Motor neuron (in vitro differentiated cells): ENCODE data around the gene PLEKHH1. TPM values are rescaled to one million over a fixed set of nuclear protein-coding genes. Genes with fewer than 3 reads are reported as not detected.
"Not testable (repeated sequence)": the region's sequence is repeated elsewhere in the genome, so short reads cannot be mapped to it uniquely, and the experiment has no call there.

ENCODE experiments used
- ATAC-seq, 8 experiments: fragments of 200-7000 bp; cut with Tn5 transposase; replicated peaks in 6 of 8; 2 replicates each; pipeline ENCODE4 v1.8.0; 2021; ENCODE audit warnings: mild to moderate bottlenecking in 8 of 8, moderate library complexity in 8 of 8
- H3K27ac ChIP-seq, 2 donors: fragments of 250-450 bp; sonication (Bioruptor Pico); 2 replicates each; pipeline ENCODE4 v1.9.0; 2021; ENCODE audit warnings: antibody characterized with exemption in 2 of 2, mild to moderate bottlenecking in 2 of 2, moderate library complexity in 1 of 2
- H3K4me1 ChIP-seq, 2 donors: fragments of 250-450 bp; sonication (Bioruptor Pico); replicated peaks in 1 of 2; 2 replicates each; pipeline ENCODE4 v1.6.1; 2021; ENCODE audit warnings: antibody characterized with exemption in 2 of 2, mild to moderate bottlenecking in 2 of 2, moderate library complexity in 1 of 2
- H3K4me3 ChIP-seq, 5 donors: fragments of 250-450 bp; sonication (Bioruptor Pico); 2 replicates each; pipeline ENCODE4 v1.9.0; 2021; ENCODE audit warnings: antibody characterized with exemption in 5 of 5, mild to moderate bottlenecking in 5 of 5, moderate library complexity in 4 of 5
- WGBS, 10 experiments: fragments of 450-650 bp; shearing (Covaris generic); methylation state at CpG; one replicate each; pipeline ENCODE4 v1.0.0; 2022; 5-methylcytosine and 5-hydroxymethylcytosine counted together
- in situ Hi-C, 9 experiments: fragments of 400-800 bp; cut with MboI; loops; one replicate each; pipeline ENCODE4 v1.15.0; 2021; ENCODE audit warnings: low sequenced_read_pairs in 9 of 9, low pct_unique_long_range_greater_than_20kb in 2 of 9; ENCODE audit not compliant: unreplicated experiment in 9 of 9
- total RNA-seq, 8 experiments: library from RNA; unstranded; fragments of 300-600 nt; gene quantifications; 2 replicates each; pipeline versions ENCODE4 v1.2.3 to v1.2.4, GENCODE V29; 2022

The PLEKHH1 gene
- total RNA-seq, 8 experiments from 2014 or later: 1.2 to 11.2 (median 6.0) TPM

GRCh38 chr14:67618617-67619063, 85.5 kb downstream of the PLEKHH1 start:
- peak in 3 of 8 experiments; percentile 23 to 46 (median 24) for ATAC-seq
- in situ Hi-C loops: no loop called here
- Histone ChIP-seq H3K4me1 (peaks cover 7 to 10% of the 10 kb centered on the region in 2 donors), H3K27ac (no peak overlapping the region), H3K4me3 (no peak overlapping the region)

DNA sequence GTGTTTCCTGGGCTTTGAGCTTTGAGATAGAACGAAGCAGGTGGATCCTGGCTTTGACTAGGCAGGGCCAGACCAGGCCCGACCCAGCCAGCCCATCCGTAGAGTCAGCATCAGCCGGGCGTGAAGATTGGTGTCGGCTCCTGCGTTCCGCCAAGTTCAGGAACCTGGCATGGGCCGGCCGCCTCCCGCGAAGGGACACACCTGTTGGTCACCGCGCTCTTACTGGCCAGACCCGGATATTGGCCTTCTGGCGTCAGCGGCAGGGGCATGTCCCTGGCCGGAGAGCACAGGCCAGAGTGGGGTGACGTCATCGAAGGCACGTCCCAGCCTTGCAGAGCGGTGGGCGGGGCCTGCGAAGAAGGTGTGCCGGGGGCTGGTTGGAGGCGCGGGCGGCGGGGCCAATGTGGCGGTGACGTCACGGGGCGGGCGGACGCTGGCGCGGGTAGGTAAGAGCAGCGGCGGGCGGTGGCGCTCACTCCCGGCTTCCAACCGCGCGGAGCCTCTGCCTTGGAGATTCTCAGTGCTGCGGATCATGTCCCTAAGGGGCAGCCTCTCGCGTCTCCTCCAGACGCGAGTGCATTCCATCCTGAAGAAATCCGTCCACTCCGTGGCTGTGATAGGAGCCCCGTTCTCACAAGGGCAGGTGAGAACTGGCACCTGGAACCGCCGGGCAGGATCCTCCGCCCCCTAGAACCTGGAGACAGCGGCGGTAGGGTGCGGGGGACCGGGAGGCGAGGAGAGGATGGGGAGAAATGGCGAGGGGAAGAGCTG, 86.5 kb downstream of the PLEKHH1 start, which contains the start of gene ARG2:
TSS of gene ARG2 (plus strand) at position 475 of the 771 bp plus-strand sequence. CDS start at position 533, 58 bp downstream.
- in situ Hi-C loops: loop anchor here in 1 of 9 experiments (10.0 kb wide), 1 partner anchor 55 kb away; the partner anchor contains the start of gene VTI1B
- 0 to 14% (median 4%) methylated on average over 1 to 14 of the region's 62 CpGs; no CpG with 5 or more reads in 3 of the 10 experiments for WGBS, 10 experiments
- Histone ChIP-seq H3K4me3 (peak within 1 kb of the TSS; percentile 45 to 72 (median 58)), H3K4me1 (peaks cover 7 to 10% of the 10 kb centered on the region in 2 donors), H3K27ac (peak within 1 kb of the TSS; percentile 32 to 50)
- peak; percentile 90 to 95 (median 92) for ATAC-seq

DNA sequence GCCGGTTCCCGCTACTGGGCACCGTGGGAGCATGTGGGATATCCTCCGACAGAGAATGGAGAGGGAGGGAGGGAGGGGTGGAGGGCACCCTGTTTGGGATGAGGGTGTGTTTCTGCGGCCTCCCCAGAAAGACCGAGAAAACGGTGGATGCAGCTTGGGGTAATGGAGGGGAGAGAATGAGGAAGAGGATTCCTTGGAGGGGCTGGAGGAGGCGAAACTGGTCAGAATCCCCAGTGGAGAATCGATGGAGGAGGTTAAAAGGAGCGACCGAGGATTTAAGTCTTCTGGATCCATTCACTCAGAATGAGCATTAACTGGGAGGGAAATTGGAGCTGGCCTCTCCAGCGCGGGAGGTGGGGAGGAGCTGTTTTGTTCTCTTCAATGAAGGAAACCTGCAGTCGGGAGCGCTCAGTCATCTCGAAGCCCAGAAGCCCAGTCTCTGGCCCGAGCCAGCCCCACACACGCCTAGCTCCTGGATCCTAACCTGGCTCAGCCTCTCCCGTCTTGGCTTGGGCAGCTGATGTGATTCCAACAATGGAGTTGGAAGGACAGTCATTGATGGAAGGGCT, 87.2 kb downstream of the PLEKHH1 start:
- peak in 7 of 8 experiments; percentile 2 to 28 (median 11) for ATAC-seq
- Histone ChIP-seq H3K4me3 (peak overlapping the region; percentile 45 to 72 (median 58)), H3K27ac (peak overlapping the region; percentile 8 to 32), H3K4me1 (peaks cover 7 to 10% of the 10 kb centered on the region in 2 donors)
- 5 to 40% (median 6%) methylated on average over 1 to 6 of the region's 19 CpGs; no CpG with 5 or more reads in 4 of the 10 experiments for WGBS, 10 experiments
- in situ Hi-C loops: loop anchor here in 1 of 9 experiments (10.0 kb wide), 1 partner anchor 54 kb away; the partner anchor contains the start of gene VTI1B

- in situ Hi-C loops: loop anchor here in 1 of 9 experiments (10.0 kb wide), 1 partner anchor 52 kb away; the partner anchor contains the start of gene VTI1B
- peak overlapping the region in 1 of 5 donors; percentile 15 for H3K4me3 ChIP-seq
- ATAC-seq: peak in 3 of 8 experiments; percentile 2 to 8 (median 3)
Observed at GRCh38 chr14:67622675-67623074, 89.6 kb downstream of the PLEKHH1 start.

DNA sequence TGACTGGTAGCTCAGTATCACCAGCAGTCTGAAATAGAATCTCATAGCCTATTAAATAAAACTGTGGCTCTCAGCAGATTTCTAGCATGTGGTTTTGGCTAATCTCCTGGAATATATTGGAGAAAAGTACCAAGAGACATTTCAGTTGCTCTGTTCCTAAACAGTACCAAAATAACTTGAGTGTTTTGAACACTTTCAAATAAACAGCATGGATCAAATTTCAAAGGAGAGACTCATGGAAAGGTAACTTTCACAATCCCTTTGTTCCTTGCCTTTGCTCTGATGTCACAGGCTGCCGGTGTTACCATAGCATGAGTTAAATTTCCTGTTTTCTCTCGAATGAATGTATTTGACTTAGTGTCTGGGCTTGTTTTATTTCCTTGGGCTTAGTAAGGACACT, 90.0 kb downstream of the PLEKHH1 start:
- in situ Hi-C loops: loop anchor here in 1 of 9 experiments (10.0 kb wide), 1 partner anchor 52 kb away; the partner anchor contains the start of gene VTI1B
- WGBS, 10 experiments: 0 to 83% (median 40%) methylated on average over 1 to 2 of the region's 2 CpGs; no CpG with 5 or more reads in 3 of the 10 experiments
- Histone ChIP-seq H3K27ac (no peak overlapping the region), H3K4me3 (peak overlapping the region in 1 of 5 donors; percentile 15), H3K4me1 (peaks cover 7 to 10% of the 10 kb centered on the region in 2 donors)
- no peak for ATAC-seq

More at GRCh38 chr14:67622675-67623074, 89.6 kb downstream of the PLEKHH1 start:
- WGBS, 10 experiments: 10 to 77% (median 53%) methylated on average over 1 to 4 of the region's 4 CpGs
- peaks cover 7 to 10% of the 10 kb centered on the region in 2 donors for H3K4me1 ChIP-seq
- H3K27ac ChIP-seq: no peak overlapping the region

DNA sequence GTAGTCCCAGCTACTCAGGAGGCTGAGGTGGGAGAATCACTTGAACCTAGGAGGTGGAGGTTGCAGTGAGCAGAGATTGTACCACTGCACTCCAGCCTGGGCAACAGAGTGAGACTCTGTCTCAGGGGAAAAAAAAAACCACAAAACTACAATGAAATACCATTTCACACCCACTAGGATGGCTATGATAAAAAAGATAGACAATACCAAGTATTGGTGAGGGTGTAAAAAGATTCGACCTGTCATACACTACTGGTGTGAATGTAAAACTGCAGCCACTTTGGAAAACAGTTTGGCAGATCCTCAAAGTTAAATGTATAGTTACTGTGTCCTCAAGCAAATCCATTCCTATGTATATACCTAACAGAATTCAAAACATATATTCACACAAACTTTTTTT, 93.0 kb downstream of the PLEKHH1 start:
- ATAC-seq, H3K27ac ChIP-seq, H3K4me1 ChIP-seq, H3K4me3 ChIP-seq: not testable (repeated sequence)
- in situ Hi-C loops: loop anchor here in 1 of 9 experiments (10.0 kb wide), 1 partner anchor 49 kb away; the partner anchor contains the start of gene VTI1B
- WGBS, 10 experiments: 71 to 100% (median 100%) methylated on average over 1 of the region's 1 CpG; no CpG with 5 or more reads in 5 of the 10 experiments

DNA sequence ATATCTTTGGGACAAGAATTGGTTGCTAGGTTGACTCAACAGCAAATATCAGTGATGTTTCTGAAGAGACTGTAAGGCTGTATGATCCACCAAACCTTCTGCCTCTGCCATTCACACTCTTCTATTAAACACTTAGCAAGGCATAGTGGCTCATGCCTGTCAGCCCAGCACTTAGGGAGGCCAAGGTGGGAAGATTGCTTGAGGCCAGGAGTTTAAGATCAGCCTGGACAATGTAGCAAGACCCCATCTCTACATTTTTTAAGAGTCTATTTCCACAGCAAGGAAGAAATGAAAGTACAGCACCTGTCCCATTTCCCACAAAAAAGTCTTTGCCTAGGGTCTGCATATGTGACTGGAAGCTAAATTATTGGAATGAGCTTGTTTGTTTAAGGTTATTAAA, 94.4 kb downstream of the PLEKHH1 start:
- in situ Hi-C loops: loop anchor here in 1 of 9 experiments (10.0 kb wide), 1 partner anchor 47 kb away; the partner anchor contains the start of gene VTI1B
- H3K4me3 ChIP-seq: no peak overlapping the region
- no peak for ATAC-seq
- H3K27ac ChIP-seq: no peak overlapping the region
- H3K4me1 ChIP-seq: no peaks in the 10 kb centered on the region

DNA sequence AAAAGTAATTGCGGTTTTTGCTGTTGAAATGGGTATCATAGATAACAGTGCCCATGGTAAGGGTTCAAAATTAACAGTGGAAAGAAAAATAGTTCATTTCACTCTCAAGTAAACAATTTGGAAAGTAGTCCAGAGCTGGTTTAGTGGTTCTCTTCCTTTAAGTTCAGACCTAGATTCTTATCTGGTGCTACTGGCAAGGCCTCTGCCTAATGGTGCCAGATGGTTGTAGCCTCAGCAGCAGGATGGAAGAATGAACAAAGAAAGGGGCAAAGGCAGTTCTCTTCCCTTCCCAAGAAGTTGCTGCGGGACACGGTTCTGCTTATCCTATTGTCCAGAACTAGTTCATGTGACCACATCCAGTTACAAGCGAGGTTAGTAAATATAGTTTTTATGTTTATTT, 97.1 kb downstream of the PLEKHH1 start:
- 80 to 100% (median 91%) methylated on average over 1 to 4 of the region's 4 CpGs; no CpG with 5 or more reads in 4 of the 10 experiments for WGBS, 10 experiments
- no peak overlapping the region for H3K4me3 ChIP-seq
- in situ Hi-C loops: no loop called here
- H3K27ac ChIP-seq: no peak overlapping the region
- no peak for ATAC-seq
- no peaks in the 10 kb centered on the region for H3K4me1 ChIP-seq

DNA sequence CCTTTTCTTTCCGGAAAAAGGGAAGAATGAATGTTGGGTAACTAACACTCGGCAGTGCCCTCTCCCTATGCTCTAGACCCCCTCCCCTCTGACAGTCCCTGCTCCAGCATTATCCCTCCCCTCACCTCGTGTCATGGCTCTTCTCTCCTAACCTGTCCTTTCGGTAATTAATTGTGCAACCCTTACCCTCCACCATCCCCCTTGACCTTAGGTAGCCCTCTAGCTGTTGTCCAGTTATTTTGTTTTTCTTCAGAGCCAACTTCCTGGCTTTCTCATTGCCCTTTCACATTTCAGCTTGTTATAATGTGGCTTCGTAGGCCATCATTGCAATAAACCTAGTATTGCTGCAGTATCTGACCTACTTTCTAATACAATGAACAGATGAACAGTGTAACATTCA, 97.8 kb downstream of the PLEKHH1 start:
- no peak for ATAC-seq
- H3K4me1 ChIP-seq: peaks cover 1 to 2% of the 10 kb centered on the region in 2 donors
- no peak overlapping the region for H3K4me3 ChIP-seq
- H3K27ac ChIP-seq: no peak overlapping the region
- in situ Hi-C loops: no loop called here
- 44 to 100% (median 85%) methylated on average over 1 to 4 of the region's 5 CpGs; no CpG with 5 or more reads in 1 of the 10 experiments for WGBS, 10 experiments

DNA sequence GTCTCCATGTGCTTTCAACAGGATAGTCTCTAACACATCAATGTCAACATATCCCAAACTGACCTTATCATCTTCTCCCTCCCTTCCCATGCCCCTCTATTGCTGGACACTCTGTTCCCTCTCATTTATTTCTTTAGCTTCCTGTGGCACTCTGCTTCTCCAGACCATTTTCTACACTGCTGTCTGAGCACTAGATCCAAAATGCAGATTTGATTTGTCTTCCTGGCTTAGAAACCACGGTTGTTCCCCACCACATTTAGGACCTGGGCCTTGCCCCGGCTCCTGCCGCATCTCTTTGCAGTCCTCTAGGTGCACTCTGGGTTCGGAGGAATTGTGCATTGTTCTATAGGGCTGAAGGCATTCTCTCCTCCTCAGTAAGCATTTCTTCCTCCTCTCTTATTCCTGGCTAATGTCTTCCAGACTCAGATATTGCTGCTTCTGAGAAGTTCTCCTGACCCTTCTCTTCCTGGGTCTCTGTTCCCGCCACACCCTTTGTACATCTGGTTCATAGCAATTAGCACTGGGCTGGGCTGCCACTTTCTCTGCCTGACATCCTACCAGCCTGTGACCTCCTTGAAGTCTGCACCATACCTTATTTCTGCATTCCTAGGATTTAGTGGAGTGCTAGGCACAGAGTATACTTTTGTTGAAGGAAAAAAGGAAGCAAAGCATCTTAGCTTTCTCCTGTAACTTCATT, 100.5 kb downstream of the PLEKHH1 start:
- peaks cover 9 to 12% of the 10 kb centered on the region in 2 donors for H3K4me1 ChIP-seq
- H3K4me3 ChIP-seq: no peak overlapping the region
- in situ Hi-C loops: no loop called here
- H3K27ac ChIP-seq: no peak overlapping the region
- WGBS, 10 experiments: 66 to 100% (median 94%) methylated on average over 1 to 5 of the region's 5 CpGs; no CpG with 5 or more reads in 2 of the 10 experiments
- ATAC-seq: peak in 3 of 8 experiments; percentile 44 to 87 (median 77)

DNA sequence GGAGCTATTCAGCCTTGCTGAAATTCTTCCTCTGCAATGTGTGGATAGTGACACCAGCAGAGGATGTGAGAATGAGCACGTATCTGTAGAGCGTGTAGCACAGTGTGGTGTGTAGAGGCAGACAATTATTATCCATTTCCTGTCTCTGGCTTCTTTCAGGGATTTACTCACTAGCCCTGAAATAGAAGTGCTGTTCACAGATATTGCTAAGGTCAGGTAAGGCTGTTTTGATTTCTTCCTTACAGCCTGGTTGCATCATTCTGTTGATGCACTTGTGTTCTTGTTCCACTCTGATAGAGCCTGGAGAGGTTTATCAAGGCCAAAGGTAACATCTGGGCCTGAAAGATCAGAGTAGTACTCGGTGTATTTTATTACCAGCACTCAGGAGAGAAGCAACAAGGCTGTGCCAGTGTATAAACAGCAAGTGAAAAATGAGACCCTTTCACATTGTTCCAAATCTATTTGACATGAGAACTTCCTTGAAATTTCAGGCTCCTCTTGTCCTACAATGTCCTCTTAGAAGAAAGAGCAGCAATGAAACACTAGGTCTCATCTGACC, 103.3 kb downstream of the PLEKHH1 start:
- peak overlapping the region in 1 of 2 donors; percentile 46 for H3K27ac ChIP-seq
- 36 to 100% (median 82%) methylated on average over 1 to 3 of the region's 3 CpGs; no CpG with 5 or more reads in 1 of the 10 experiments for WGBS, 10 experiments
- peak in 5 of 8 experiments; percentile 84 to 97 (median 96) for ATAC-seq
- in situ Hi-C loops: no loop called here
- no peak overlapping the region for H3K4me3 ChIP-seq
- H3K4me1 ChIP-seq: peaks cover 9 to 12% of the 10 kb centered on the region in 2 donors

DNA sequence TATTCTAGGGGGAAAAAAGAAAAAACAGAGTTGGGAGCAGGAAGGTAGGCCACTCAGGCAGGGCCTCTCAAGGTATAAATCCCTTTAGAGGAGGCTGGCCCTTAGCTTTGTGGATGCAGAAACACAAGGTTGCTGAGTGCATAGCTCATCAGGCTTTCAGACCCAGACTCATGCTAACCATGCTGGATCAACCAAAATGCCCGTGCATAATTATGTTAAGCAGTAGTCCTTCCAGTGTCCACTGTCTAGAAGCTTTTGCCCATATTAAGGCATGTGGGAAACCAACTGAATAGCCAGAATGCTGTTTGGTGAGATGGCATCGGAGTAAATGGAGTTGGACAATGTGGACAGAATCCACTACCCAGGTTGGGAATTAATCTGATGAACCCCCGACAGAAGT, 105.6 kb downstream of the PLEKHH1 start:
- Histone ChIP-seq H3K4me1 (peaks cover 9 to 12% of the 10 kb centered on the region in 2 donors), H3K4me3 (no peak overlapping the region), H3K27ac (no peak overlapping the region)
- 92 to 100% (median 100%) methylated on average over 1 to 3 of the region's 3 CpGs; no CpG with 5 or more reads in 4 of the 10 experiments for WGBS, 10 experiments
- peak in 3 of 8 experiments; percentile 52 to 70 (median 62) for ATAC-seq
- in situ Hi-C loops: no loop called here
